Spleen (tissue), 7 donors: ENCODE results near the gene CYB561D2.

Experiments used
- POLR2A ChIP-seq, 3 donors: fragments of 450-650 bp; IDR thresholded peaks; one replicate each; pipeline ENCODE4 v1.5.1; 2017; ENCODE audit warnings: antibody characterized with exemption in 3 of 3, mild to moderate bottlenecking in 1 of 3
- POLR2AphosphoS5 ChIP-seq, 3 donors: sonication (generic); formaldehyde crosslinking; IDR thresholded peaks; one replicate each; pipeline ENCODE4 v1.5.1; 2017; ENCODE audit warnings: antibody characterized with exemption in 3 of 3
- TF ChIP-seq, protein P1 (sequence below), 11 experiments: fragments of 200-600 bp in 7 of 11; fragments of 450-650 bp in 4 of 11; sonication (generic) in 4 of 11; IDR thresholded peaks in 8 of 11; conservative IDR thresholded peaks in 3 of 11; 1 replicate in 7 of 11; 2 replicates in 4 of 11; pipeline versions ENCODE4 v1.4.0 to v1.8.0; 2016 to 2021; ENCODE audit warnings: antibody characterized with exemption in 11 of 11, inconsistent platforms in 4 of 11, mild to moderate bottlenecking in 1 of 11
- donor health status: DM: no; HTN: no; CAD: no; lungs with moderate emphysema.
- donor health status: DM: no; HTN: no; CAD: no.
- donor health status: DM: no; HTN: no; CAD: no.

DNA sequence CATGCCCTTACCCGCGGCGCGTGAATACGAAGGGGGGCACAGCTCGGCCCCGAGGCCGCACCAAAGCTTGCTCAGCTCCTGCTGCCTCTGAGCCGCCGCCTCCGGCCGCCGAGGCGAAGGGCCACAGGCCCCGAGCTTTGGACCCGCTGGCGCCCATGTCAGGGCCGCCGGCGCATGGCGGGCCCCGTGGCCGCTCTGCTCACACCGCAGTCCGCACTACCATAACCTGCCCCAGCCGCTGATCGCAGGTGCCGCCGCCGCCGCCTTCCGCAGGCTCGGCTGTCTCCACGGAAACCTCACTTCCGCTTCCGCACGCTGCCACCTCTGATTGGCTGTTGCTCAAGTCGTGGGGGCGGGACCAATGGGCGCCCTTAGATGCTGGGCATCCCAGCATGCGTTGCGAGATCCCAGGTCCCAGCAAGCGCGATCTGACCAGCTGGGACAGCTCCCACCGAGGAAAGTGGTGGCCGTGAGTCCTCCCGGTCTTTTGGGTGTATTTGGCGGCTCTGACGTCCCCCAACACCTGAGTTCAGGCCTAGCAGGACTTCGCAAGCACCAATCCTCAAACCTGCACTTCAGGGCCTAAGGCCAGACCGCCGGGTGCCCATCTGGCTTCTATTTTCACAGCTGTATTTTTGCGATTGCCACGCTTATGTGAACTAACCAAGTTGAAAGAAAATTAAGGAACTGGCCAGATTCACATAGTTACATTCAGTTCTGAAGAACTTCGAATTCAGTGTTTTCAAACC lies 22.5 kb upstream of the CYB561D2 start, which contains the start of gene TUSC2:
- TF ChIP-seq, protein P1, sequence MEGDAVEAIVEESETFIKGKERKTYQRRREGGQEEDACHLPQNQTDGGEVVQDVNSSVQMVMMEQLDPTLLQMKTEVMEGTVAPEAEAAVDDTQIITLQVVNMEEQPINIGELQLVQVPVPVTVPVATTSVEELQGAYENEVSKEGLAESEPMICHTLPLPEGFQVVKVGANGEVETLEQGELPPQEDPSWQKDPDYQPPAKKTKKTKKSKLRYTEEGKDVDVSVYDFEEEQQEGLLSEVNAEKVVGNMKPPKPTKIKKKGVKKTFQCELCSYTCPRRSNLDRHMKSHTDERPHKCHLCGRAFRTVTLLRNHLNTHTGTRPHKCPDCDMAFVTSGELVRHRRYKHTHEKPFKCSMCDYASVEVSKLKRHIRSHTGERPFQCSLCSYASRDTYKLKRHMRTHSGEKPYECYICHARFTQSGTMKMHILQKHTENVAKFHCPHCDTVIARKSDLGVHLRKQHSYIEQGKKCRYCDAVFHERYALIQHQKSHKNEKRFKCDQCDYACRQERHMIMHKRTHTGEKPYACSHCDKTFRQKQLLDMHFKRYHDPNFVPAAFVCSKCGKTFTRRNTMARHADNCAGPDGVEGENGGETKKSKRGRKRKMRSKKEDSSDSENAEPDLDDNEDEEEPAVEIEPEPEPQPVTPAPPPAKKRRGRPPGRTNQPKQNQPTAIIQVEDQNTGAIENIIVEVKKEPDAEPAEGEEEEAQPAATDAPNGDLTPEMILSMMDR (IDR thresholded peaks at IDR 0.05 in 8 of 11, conservative IDR thresholded peaks at IDR 0.05 in 3 of 11): peak in 4 of 11 experiments; percentile 15 to 22 (median 20)
- TF ChIP-seq POLR2AphosphoS5 (IDR thresholded peaks at IDR 0.05): peak; percentile 94 to 98 (median 96)
- no peak for TF ChIP-seq POLR2A (IDR thresholded peaks at IDR 0.05)
